ENCODE results near the gene PITRM1.
"Not testable (repeated sequence)": the region's sequence is repeated elsewhere in the genome, so short reads cannot be mapped to it uniquely, and the experiment has no call there.

PITRM1 gene

GRCh38 chr10:3122034-3122433, 50.5 kb downstream of the PITRM1 start:
- no peak for FAIRE-seq

- FAIRE-seq: no peak
Measured at GRCh38 chr10:3119796-3120459, 52.7 kb downstream of the PITRM1 start.

- FAIRE-seq: no peak
Measured at GRCh38 chr10:3118641-3119091, 53.9 kb downstream of the PITRM1 start.

- no peak for FAIRE-seq
Measured at GRCh38 chr10:3117486-3117885, 55.1 kb downstream of the PITRM1 start.

- no peak for FAIRE-seq
Measured at GRCh38 chr10:3116508-3117100, 56.0 kb downstream of the PITRM1 start.

GRCh38 chr10:3115685-3116084, 56.9 kb downstream of the PITRM1 start:
- FAIRE-seq: no peak

- no peak for FAIRE-seq
Measured at GRCh38 chr10:3113343-3113720, 59.2 kb downstream of the PITRM1 start.

GRCh38 chr10:3111621-3112163, 60.9 kb downstream of the PITRM1 start:
- no peak for FAIRE-seq

- FAIRE-seq: no peak
Measured at GRCh38 chr10:3110782-3111620, 61.6 kb downstream of the PITRM1 start.

GRCh38 chr10:3109633-3110032, 62.9 kb downstream of the PITRM1 start:
- no peak for FAIRE-seq

- FAIRE-seq: no peak
Measured at GRCh38 chr10:3109196-3109595, 63.4 kb downstream of the PITRM1 start.

GRCh38 chr10:3108575-3109105, 63.9 kb downstream of the PITRM1 start:
- FAIRE-seq: no peak

- no peak for FAIRE-seq
Measured at GRCh38 chr10:3108033-3108432, 64.5 kb downstream of the PITRM1 start.

GRCh38 chr10:3107426-3107961, 65.1 kb downstream of the PITRM1 start:
- no peak for FAIRE-seq

- FAIRE-seq: no peak
Measured at GRCh38 chr10:3106928-3107425, 65.6 kb downstream of the PITRM1 start.

GRCh38 chr10:3106328-3106727, 66.3 kb downstream of the PITRM1 start:
- not testable (repeated sequence) for FAIRE-seq

- FAIRE-seq: no peak
Measured at GRCh38 chr10:3105905-3106304, 66.7 kb downstream of the PITRM1 start.

GRCh38 chr10:3105166-3105565, 67.4 kb downstream of the PITRM1 start:
- FAIRE-seq: no peak

- FAIRE-seq: no peak
Measured at GRCh38 chr10:3104251-3104918, 68.2 kb downstream of the PITRM1 start.

- FAIRE-seq: no peak
Measured at GRCh38 chr10:3103646-3104045, 68.9 kb downstream of the PITRM1 start.

- FAIRE-seq: no peak
Measured at GRCh38 chr10:3102720-3103427, 69.7 kb downstream of the PITRM1 start.
